SK-N-SH (cell line): ENCODE measurements around the gene ABCA8. TPM values are rescaled to one million over a fixed set of nuclear protein-coding genes. Genes with fewer than 3 reads are reported as not detected.

ENCODE experiments used
- CTCF ChIA-PET: fragments of 300-600, 350-600 bp; formaldehyde crosslinking; extraction: SDS; loops from one replicate; lab custom pipeline; 2021; lab: Yijun Ruan, JAX
- POLR2A ChIA-PET: fragments of 350-600 bp; sonication (Branson Sonifier 250); formaldehyde crosslinking; extraction: SDS; loops from one replicate; lab custom pipeline; 2020; ENCODE audit warnings: antibody characterized with exemption, inconsistent platforms; lab: Yijun Ruan, JAX
- DNase-seq: peaks from one replicate; pipeline ENCODE4 v3.0.0; 2012
- H2AFZ ChIP-seq: fragments of 200-600 bp; sonication (generic); 2 replicates; pipeline ENCODE4 v1.8.1; 2016; ENCODE audit warnings: antibody characterized with exemption, mild to moderate bottlenecking, low read depth
- H3F3A ChIP-seq: fragments of 200-600 bp; sonication (generic); replicated peaks from 2 replicates; pipeline ENCODE3; 2016; ENCODE audit warnings: antibody characterized with exemption, mild to moderate bottlenecking; ENCODE audit not compliant: insufficient read depth
- H3K27ac ChIP-seq, 2 experiments: fragments of 200-500 bp in 1 of 2; fragments of 200-600 bp in 1 of 2; sonication (Bioruptor generic) in 1 of 2; sonication (generic), shearing (Covaris generic) in 1 of 2; 2 replicates each; pipeline versions ENCODE4 v1.5.1 to v1.6.1; 2014 to 2016; ENCODE audit warnings: low read depth in 2 of 2, inconsistent platforms in 1 of 2, low read length in 1 of 2, mild to moderate bottlenecking in 1 of 2, mixed read lengths in 1 of 2
- H3K27me3 ChIP-seq: fragments of 200-600 bp; sonication (generic), shearing (Covaris generic); 2 replicates; pipeline ENCODE4 v1.6.1; 2016; ENCODE audit warnings: mixed run types; ENCODE audit not compliant: insufficient read depth
- H3K36me3 ChIP-seq, 2 experiments: fragments of 200-500 bp in 1 of 2; fragments of 200-600 bp in 1 of 2; sonication (Bioruptor generic) in 1 of 2; sonication (generic) in 1 of 2; replicated peaks in 1 of 2; 2 replicates each; pipeline versions ENCODE3 to v1.5.1; 2014 to 2016; ENCODE audit warnings: low read length in 1 of 2, mild to moderate bottlenecking in 1 of 2; ENCODE audit not compliant: insufficient read depth in 2 of 2, control insufficient read depth in 1 of 2
- H3K4me1 ChIP-seq, 2 experiments: fragments of 200-500 bp in 1 of 2; fragments of 200-600 bp in 1 of 2; sonication (Bioruptor generic) in 1 of 2; sonication (generic), shearing (Covaris generic) in 1 of 2; 2 replicates each; pipeline versions ENCODE4 v1.5.1 to v1.6.1; 2014 to 2016; ENCODE audit warnings: low read depth in 1 of 2, low read length in 1 of 2, mixed run types in 1 of 2; ENCODE audit not compliant: insufficient read depth in 2 of 2, control insufficient read depth in 1 of 2
- H3K4me2 ChIP-seq: fragments of 200-600 bp; sonication (generic), shearing (Covaris generic); 2 replicates; pipeline ENCODE4 v1.6.1; 2017; ENCODE audit warnings: mixed run types
- H3K4me3 ChIP-seq, 2 experiments: fragments of 200-500 bp in 1 of 2; fragments of 200-600 bp in 1 of 2; sonication (Bioruptor generic) in 1 of 2; sonication (generic), shearing (Covaris generic) in 1 of 2; 2 replicates each; pipeline versions ENCODE4 v1.5.1 to v1.8.1; 2014 to 2016; ENCODE audit warnings: low read depth in 2 of 2, inconsistent platforms in 1 of 2, low read length in 1 of 2, mild to moderate bottlenecking in 1 of 2, mixed read lengths in 1 of 2, moderate library complexity in 1 of 2
- H3K79me2 ChIP-seq: fragments of 200-600 bp; sonication (generic); 2 replicates; pipeline ENCODE4 v1.8.1; 2017; ENCODE audit warnings: mild to moderate bottlenecking; ENCODE audit not compliant: insufficient read depth
- H3K9ac ChIP-seq: fragments of 200-600 bp; sonication (generic); 2 replicates; pipeline ENCODE4 v1.6.1; 2017; ENCODE audit warnings: mixed run types
- H3K9me2 ChIP-seq: fragments of 200-600 bp; sonication (generic); 2 replicates; pipeline ENCODE4 v1.6.1; 2017; ENCODE audit warnings: mixed run types
- H3K9me3 ChIP-seq: fragments of 200-600 bp; sonication (generic); 2 replicates; pipeline ENCODE4 v1.6.1; 2017; ENCODE audit warnings: mixed run types, mild to moderate bottlenecking, moderate library complexity
- H4K20me1 ChIP-seq: fragments of 200-600 bp; sonication (generic); 2 replicates; pipeline ENCODE4 v1.6.1; 2017; ENCODE audit warnings: mild to moderate bottlenecking, mixed run types; ENCODE audit not compliant: insufficient read depth
- CHD2 ChIP-seq: fragments of 150-350 bp; IDR thresholded peaks from 2 replicates; pipeline ENCODE4 v1.6.1; 2018; ENCODE audit warnings: low read length; ENCODE audit not compliant: partially characterized antibody
- ELF1 ChIP-seq: IDR thresholded peaks from 2 replicates; pipeline ENCODE4 v1.4.0; 2012
- EP300 ChIP-seq, 2 experiments: IDR thresholded peaks; 2 replicates each; pipeline versions ENCODE4 v1.4.0 to v1.6.1; 2012; ENCODE audit warnings: borderline replicate concordance in 1 of 2, low read depth in 1 of 2, low read length in 1 of 2
- EZH2phosphoT487 ChIP-seq: fragments of 200-600 bp; sonication (generic); IDR thresholded peaks from 2 replicates; pipeline ENCODE4 v1.6.1; 2017; ENCODE audit warnings: low read depth, mixed run types, mild to moderate bottlenecking, antibody characterized with exemption, moderate library complexity, borderline replicate concordance
- FOSL2 ChIP-seq: IDR thresholded peaks from 2 replicates; pipeline ENCODE4 v1.4.0; 2012; ENCODE audit warnings: low read depth, mild to moderate bottlenecking, moderate library complexity, borderline replicate concordance
- FOXM1 ChIP-seq: IDR thresholded peaks from 2 replicates; pipeline ENCODE4 v1.4.0; 2012; ENCODE audit warnings: low read depth, mild to moderate bottlenecking
- GATA2 ChIP-seq: sonication (generic); formaldehyde crosslinking; IDR thresholded peaks from 2 replicates; pipeline ENCODE4 v1.5.0; 2020; ENCODE audit warnings: mild to moderate bottlenecking, missing genetic modification reagents
- JUND ChIP-seq: IDR thresholded peaks from 2 replicates; pipeline ENCODE4 v1.4.0; 2012
- MEF2A ChIP-seq: IDR thresholded peaks from 2 replicates; pipeline ENCODE4 v1.4.0; 2012; ENCODE audit warnings: low read depth, borderline replicate concordance
- NFIC ChIP-seq: IDR thresholded peaks from 2 replicates; pipeline ENCODE4 v1.4.0; 2012; ENCODE audit warnings: borderline replicate concordance
- NRF1 ChIP-seq: IDR thresholded peaks from 2 replicates; pipeline ENCODE4 v1.6.1; 2012; ENCODE audit warnings: low read depth, mild to moderate bottlenecking, low read length
- PBX3 ChIP-seq: IDR thresholded peaks from 2 replicates; pipeline ENCODE4; 2012
- RFX5 ChIP-seq: IDR thresholded peaks from 2 replicates; pipeline ENCODE4 v1.6.1; 2012; ENCODE audit warnings: mild to moderate bottlenecking, improper control_type of control experiment, low read length
- RXRA ChIP-seq: IDR thresholded peaks from 2 replicates; pipeline ENCODE4 v1.4.0; 2012; ENCODE audit warnings: low read depth, mild to moderate bottlenecking, borderline replicate concordance
- SIN3A ChIP-seq: IDR thresholded peaks from 2 replicates; pipeline ENCODE4 v1.6.1; 2012; ENCODE audit warnings: low read depth, mild to moderate bottlenecking, low read length, moderate library complexity, borderline replicate concordance
- SMC3 ChIP-seq: IDR thresholded peaks from 2 replicates; pipeline ENCODE4 v1.6.1; 2012; ENCODE audit warnings: low read depth, low read length, improper control_type of control experiment
- TAF1 ChIP-seq: IDR thresholded peaks from 2 replicates; pipeline ENCODE4 v1.6.1; 2012; ENCODE audit warnings: low read depth, mild to moderate bottlenecking, low read length, moderate library complexity, borderline replicate concordance
- TEAD4 ChIP-seq: IDR thresholded peaks from 2 replicates; pipeline ENCODE4 v1.4.0; 2012; ENCODE audit warnings: mild to moderate bottlenecking, borderline replicate concordance; ENCODE audit not compliant: insufficient read depth
- WGBS: methylation state at CpG from one replicate; pipeline ENCODE4 v1.1.6; 2017; ENCODE audit warnings: low lambda C conversion rate; 5-methylcytosine and 5-hydroxymethylcytosine counted together
- polyA plus RNA-seq, 3 experiments: library from polyadenylated mRNA; depleted of rRNA; stranded (reverse); fragments of >200 nt; gene quantifications; 2 replicates each; pipeline ENCODE4 v1.2.3, GENCODE V29; 2012
- TF ChIP-seq, protein P1 (sequence below): IDR thresholded peaks from 2 replicates; pipeline ENCODE4 v1.6.1; 2012; ENCODE audit warnings: mild to moderate bottlenecking, low read depth, low read length, moderate library complexity
- TF ChIP-seq, protein P2 (sequence below): IDR thresholded peaks from 2 replicates; pipeline ENCODE4 v1.4.0; 2012; ENCODE audit warnings: low read depth, borderline replicate concordance
- TF ChIP-seq, protein P3 (sequence below): IDR thresholded peaks from 2 replicates; pipeline ENCODE4 v1.4.0; 2012; ENCODE audit warnings: low read depth, borderline replicate concordance

Gene ABCA8
- polyA plus RNA-seq, 1 of the 3 experiments (the other 2 are of a cell fraction), result 2.3 TPM

DNA sequence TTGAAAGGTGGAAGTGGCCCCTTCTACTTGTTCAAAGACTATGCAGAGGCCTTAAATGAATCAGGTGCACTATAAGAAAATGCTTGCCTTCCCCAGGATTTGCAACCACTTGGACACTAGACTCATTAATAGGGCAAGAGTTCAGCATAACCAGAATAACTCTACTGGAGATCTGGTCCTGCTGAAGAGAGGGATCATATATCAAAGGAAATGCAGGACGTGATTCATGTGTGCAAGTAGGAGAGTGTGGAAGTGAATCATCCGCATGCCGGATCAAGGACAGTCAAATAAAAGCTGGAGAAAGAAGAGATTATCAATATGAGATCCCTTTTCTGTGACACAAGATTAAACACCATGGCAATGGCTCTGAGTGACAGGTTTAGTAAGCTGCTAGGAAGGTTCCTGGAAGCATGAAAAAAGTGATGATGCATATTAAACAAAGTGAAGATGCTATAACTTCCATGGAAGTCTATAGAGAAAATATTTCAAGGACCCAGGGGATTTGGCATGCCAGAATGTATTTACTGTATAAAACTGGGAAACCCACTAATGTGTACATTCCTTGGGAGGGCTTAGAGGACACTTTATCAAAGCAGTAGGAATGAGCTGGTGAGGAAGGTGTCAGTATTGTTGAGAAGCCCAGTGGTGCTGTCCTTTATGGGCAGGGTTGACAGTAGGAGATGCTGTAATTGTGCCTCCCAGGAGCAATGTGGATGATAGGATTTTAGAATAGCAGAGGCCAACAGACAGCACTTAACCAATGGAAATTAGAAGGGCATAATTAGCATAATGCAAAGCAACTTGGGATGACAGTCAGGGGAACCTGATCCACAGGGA is 133.1 kb downstream of the ABCA8 start (continued):
- peak; percentile 60; the same call in 1 of the 2 replicates for TF ChIP-seq FOXM1
- no peak for TF ChIP-seq GATA2 (CRISPR knock-in tag)
- peak; percentile 94 for TF ChIP-seq PBX3
- TF ChIP-seq RXRA, result peak; percentile 99
- TF ChIP-seq RFX5, result no peak

GRCh38 chr17:68820825-68821481 is 134.2 kb downstream of the ABCA8 start:
- Histone ChIP-seq H3K27ac (no peak overlapping the region; a peak in 1 of 4 replicates), H3K4me1 (peaks cover 3 to 17% of the 10 kb centered on the region in 2 experiments), H3K4me3 (no peak overlapping the region), H3K9me3 (no peaks in the 10 kb centered on the region), H3F3A (peaks cover 7% of the 10 kb centered on the region), H3K27me3 (no peaks in the 10 kb centered on the region), H4K20me1 (no peaks in the 10 kb centered on the region), H3K9ac (no peak overlapping the region), H3K4me2 (0 out of 2 replicates have a peak overlapping the region, but pooled peaks have one; percentile 60), H3K36me3 (no peaks in the 10 kb centered on the region), H3K9me2 (no peaks in the 10 kb centered on the region), H2AFZ (no peak overlapping the region), H3K79me2 (no peaks in the 10 kb centered on the region)
- CTCF ChIA-PET, result no interaction called here
- no peak for DNase-seq
- POLR2A ChIA-PET, result no interaction called here
- WGBS, result 53% methylated on average over 8 of the region's 8 CpGs
- TF ChIP-seq NRF1 (no peak), SIN3A (no peak), SMC3 (no peak), TAF1 (no peak), FOXM1 (no peak), EZH2phosphoT487 (no peak), ELF1 (no peak), RFX5 (no peak), EP300 (IDR thresholded peaks at IDR 0.05; ENCODE audit: borderline replicate concordance in 1 of 2, low read depth in 1 of 2, low read length in 1 of 2) (no peak), FOSL2 (no peak), MEF2A (no peak), NFIC (no peak), CHD2 (no peak), GATA2 (CRISPR knock-in tag) (no peak), TEAD4 (no peak), JUND (no peak)
- TF ChIP-seq, protein P1, sequence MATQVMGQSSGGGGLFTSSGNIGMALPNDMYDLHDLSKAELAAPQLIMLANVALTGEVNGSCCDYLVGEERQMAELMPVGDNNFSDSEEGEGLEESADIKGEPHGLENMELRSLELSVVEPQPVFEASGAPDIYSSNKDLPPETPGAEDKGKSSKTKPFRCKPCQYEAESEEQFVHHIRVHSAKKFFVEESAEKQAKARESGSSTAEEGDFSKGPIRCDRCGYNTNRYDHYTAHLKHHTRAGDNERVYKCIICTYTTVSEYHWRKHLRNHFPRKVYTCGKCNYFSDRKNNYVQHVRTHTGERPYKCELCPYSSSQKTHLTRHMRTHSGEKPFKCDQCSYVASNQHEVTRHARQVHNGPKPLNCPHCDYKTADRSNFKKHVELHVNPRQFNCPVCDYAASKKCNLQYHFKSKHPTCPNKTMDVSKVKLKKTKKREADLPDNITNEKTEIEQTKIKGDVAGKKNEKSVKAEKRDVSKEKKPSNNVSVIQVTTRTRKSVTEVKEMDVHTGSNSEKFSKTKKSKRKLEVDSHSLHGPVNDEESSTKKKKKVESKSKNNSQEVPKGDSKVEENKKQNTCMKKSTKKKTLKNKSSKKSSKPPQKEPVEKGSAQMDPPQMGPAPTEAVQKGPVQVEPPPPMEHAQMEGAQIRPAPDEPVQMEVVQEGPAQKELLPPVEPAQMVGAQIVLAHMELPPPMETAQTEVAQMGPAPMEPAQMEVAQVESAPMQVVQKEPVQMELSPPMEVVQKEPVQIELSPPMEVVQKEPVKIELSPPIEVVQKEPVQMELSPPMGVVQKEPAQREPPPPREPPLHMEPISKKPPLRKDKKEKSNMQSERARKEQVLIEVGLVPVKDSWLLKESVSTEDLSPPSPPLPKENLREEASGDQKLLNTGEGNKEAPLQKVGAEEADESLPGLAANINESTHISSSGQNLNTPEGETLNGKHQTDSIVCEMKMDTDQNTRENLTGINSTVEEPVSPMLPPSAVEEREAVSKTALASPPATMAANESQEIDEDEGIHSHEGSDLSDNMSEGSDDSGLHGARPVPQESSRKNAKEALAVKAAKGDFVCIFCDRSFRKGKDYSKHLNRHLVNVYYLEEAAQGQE, result no peak
- TF ChIP-seq, protein P2, sequence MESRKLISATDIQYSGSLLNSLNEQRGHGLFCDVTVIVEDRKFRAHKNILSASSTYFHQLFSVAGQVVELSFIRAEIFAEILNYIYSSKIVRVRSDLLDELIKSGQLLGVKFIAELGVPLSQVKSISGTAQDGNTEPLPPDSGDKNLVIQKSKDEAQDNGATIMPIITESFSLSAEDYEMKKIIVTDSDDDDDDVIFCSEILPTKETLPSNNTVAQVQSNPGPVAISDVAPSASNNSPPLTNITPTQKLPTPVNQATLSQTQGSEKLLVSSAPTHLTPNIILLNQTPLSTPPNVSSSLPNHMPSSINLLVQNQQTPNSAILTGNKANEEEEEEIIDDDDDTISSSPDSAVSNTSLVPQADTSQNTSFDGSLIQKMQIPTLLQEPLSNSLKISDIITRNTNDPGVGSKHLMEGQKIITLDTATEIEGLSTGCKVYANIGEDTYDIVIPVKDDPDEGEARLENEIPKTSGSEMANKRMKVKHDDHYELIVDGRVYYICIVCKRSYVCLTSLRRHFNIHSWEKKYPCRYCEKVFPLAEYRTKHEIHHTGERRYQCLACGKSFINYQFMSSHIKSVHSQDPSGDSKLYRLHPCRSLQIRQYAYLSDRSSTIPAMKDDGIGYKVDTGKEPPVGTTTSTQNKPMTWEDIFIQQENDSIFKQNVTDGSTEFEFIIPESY, result no peak
- TF ChIP-seq, protein P3, sequence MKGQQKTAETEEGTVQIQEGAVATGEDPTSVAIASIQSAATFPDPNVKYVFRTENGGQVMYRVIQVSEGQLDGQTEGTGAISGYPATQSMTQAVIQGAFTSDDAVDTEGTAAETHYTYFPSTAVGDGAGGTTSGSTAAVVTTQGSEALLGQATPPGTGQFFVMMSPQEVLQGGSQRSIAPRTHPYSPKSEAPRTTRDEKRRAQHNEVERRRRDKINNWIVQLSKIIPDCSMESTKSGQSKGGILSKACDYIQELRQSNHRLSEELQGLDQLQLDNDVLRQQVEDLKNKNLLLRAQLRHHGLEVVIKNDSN, result no peak
